ENCODE data around the gene ISOC1.

Gene ISOC1

GRCh38 chr5:129133553-129133952 lies 39.0 kb downstream of the ISOC1 start:
- WGBS, 2 experiments (ENCODE audit: insufficient coverage in 2 of 2), result no CpG with 5 or more reads among the region's 1 CpG
- Histone ChIP-seq H3K4me1 (ENCODE audit: control insufficient read depth, insufficient read depth, low read length, poor library complexity, severe bottlenecking) (no peaks in the 10 kb centered on the region), H3K36me3 (ENCODE audit: control insufficient read depth, insufficient read depth, low read length) (no peaks in the 10 kb centered on the region), H3K4me3 (ENCODE audit: extremely low read depth, insufficient read depth, low read length, poor library complexity, severe bottlenecking) (no peak overlapping the region), H3K9me3 (ENCODE audit: control insufficient read depth, low read length) (no peaks in the 10 kb centered on the region), H3K27ac (ENCODE audit: low read depth, low read length, severe bottlenecking) (no peak overlapping the region)

DNA sequence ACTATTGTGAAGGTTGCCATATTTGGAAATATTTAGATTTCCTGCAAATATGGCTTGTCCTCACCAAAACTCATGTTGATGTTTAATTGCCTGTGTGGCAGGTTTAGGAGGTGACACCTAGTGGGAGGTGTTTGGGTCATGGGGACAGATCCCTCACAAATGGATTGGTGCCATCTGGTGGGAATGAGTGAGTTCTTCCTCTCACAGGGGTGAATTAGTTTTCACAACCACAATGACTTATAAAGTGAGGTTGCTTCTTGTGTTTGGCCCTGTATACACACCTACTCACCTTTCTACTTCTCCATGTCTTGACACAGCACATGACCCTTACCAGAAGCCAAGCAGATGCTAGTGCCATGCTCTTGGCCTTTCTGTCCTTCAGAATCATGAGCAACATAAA lies 41.1 kb downstream of the ISOC1 start:
- no peaks in the 10 kb centered on the region for H3K4me1 ChIP-seq (ENCODE audit: control insufficient read depth, insufficient read depth, low read length, poor library complexity, severe bottlenecking)
- no peak overlapping the region for H3K4me3 ChIP-seq (ENCODE audit: extremely low read depth, insufficient read depth, low read length, poor library complexity, severe bottlenecking)
- H3K36me3 ChIP-seq (ENCODE audit: control insufficient read depth, insufficient read depth, low read length), result no peaks in the 10 kb centered on the region
- H3K27ac ChIP-seq (ENCODE audit: low read depth, low read length, severe bottlenecking), result no peak overlapping the region
- H3K9me3 ChIP-seq (ENCODE audit: control insufficient read depth, low read length), result no peaks in the 10 kb centered on the region

- H3K4me3 ChIP-seq (ENCODE audit: extremely low read depth, insufficient read depth, low read length, poor library complexity, severe bottlenecking), result no peak overlapping the region
- no peaks in the 10 kb centered on the region for H3K36me3 ChIP-seq (ENCODE audit: control insufficient read depth, insufficient read depth, low read length)
- no peak overlapping the region for H3K27ac ChIP-seq (ENCODE audit: low read depth, low read length, severe bottlenecking)
Measured at GRCh38 chr5:129137637-129138036, 43.1 kb downstream of the ISOC1 start.

GRCh38 chr5:129141078-129141477 lies 46.5 kb downstream of the ISOC1 start:
- Histone ChIP-seq H3K4me3 (ENCODE audit: extremely low read depth, insufficient read depth, low read length, poor library complexity, severe bottlenecking) (no peak overlapping the region), H3K27ac (ENCODE audit: low read depth, low read length, severe bottlenecking) (no peak overlapping the region), H3K9me3 (ENCODE audit: control insufficient read depth, low read length) (no peaks in the 10 kb centered on the region), H3K36me3 (ENCODE audit: control insufficient read depth, insufficient read depth, low read length) (no peaks in the 10 kb centered on the region), H3K4me1 (ENCODE audit: control insufficient read depth, insufficient read depth, low read length, poor library complexity, severe bottlenecking) (no peaks in the 10 kb centered on the region)
- 62 to 86% methylated on average over 1 to 3 of the region's 4 CpGs for WGBS, 2 experiments (ENCODE audit: insufficient coverage in 2 of 2)

More at GRCh38 chr5:129137637-129138036, 43.1 kb downstream of the ISOC1 start:
- no peaks in the 10 kb centered on the region for H3K9me3 ChIP-seq (ENCODE audit: control insufficient read depth, low read length)
- H3K4me1 ChIP-seq (ENCODE audit: control insufficient read depth, insufficient read depth, low read length, poor library complexity, severe bottlenecking), result no peaks in the 10 kb centered on the region

DNA sequence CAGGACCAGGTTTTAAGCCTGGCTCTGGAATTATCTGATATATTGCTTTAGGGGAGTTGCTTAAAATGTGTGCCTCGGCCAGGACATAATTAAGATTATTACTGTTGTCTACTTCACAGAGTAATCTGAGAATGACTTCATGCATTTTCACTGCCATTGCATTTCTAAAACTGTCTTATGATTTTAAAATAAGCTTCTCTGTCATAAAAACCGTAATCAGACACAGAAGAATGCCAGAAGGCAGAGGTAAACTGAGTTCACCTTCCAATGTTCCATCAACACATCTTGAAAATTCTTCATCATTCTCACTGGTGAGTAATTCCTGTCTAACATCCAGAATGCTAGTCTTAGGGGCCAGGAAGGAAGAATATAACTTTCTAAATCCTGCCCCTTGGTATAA lies 47.1 kb downstream of the ISOC1 start:
- 80 to 83% methylated on average over 1 of the region's 2 CpGs for WGBS, 2 experiments (ENCODE audit: insufficient coverage in 2 of 2)

GRCh38 chr5:129155876-129156275 lies 61.3 kb downstream of the ISOC1 start:
- Histone ChIP-seq H3K9me3 (ENCODE audit: control insufficient read depth, low read length) (no peaks in the 10 kb centered on the region), H3K4me1 (ENCODE audit: control insufficient read depth, insufficient read depth, low read length, poor library complexity, severe bottlenecking) (no peaks in the 10 kb centered on the region), H3K27ac (ENCODE audit: low read depth, low read length, severe bottlenecking) (no peak overlapping the region), H3K4me3 (ENCODE audit: extremely low read depth, insufficient read depth, low read length, poor library complexity, severe bottlenecking) (no peak overlapping the region), H3K36me3 (ENCODE audit: control insufficient read depth, insufficient read depth, low read length) (no peaks in the 10 kb centered on the region)
- WGBS, 2 experiments (ENCODE audit: insufficient coverage in 2 of 2), result 90 to 100% methylated on average over 1 to 2 of the region's 3 CpGs

More for the DNA sequence above, 47.1 kb downstream of the ISOC1 start:
- H3K36me3 ChIP-seq (ENCODE audit: control insufficient read depth, insufficient read depth, low read length), result no peaks in the 10 kb centered on the region
- H3K9me3 ChIP-seq (ENCODE audit: control insufficient read depth, low read length), result no peaks in the 10 kb centered on the region
- H3K4me1 ChIP-seq (ENCODE audit: control insufficient read depth, insufficient read depth, low read length, poor library complexity, severe bottlenecking), result no peaks in the 10 kb centered on the region
- H3K27ac ChIP-seq (ENCODE audit: low read depth, low read length, severe bottlenecking), result no peak overlapping the region
- no peak overlapping the region for H3K4me3 ChIP-seq (ENCODE audit: extremely low read depth, insufficient read depth, low read length, poor library complexity, severe bottlenecking)

DNA sequence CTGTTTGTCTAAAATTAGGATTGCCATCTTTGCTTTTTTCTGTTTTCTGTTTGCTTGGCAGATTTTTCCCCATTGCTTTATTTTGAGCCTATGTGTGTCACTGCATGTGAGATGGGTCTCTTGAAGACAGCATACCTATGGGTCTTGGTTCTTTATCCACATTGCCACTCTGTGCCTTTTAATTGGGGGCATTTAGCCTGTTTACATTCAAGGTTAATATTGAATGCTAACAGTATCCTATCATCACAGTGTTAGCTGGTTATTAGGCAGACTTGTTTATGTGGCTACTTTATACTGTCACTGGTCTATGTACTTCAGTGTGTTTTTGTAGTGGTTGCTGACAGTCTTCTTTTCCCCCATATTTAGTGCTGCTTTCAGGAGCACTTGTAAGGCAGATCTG lies 67.3 kb downstream of the ISOC1 start:
- Histone ChIP-seq H3K27ac (ENCODE audit: low read depth, low read length, severe bottlenecking) (no peak overlapping the region), H3K4me3 (ENCODE audit: extremely low read depth, insufficient read depth, low read length, poor library complexity, severe bottlenecking) (no peak overlapping the region), H3K36me3 (ENCODE audit: control insufficient read depth, insufficient read depth, low read length) (no peaks in the 10 kb centered on the region), H3K9me3 (ENCODE audit: control insufficient read depth, low read length) (peaks cover 7% of the 10 kb centered on the region), H3K4me1 (ENCODE audit: control insufficient read depth, insufficient read depth, low read length, poor library complexity, severe bottlenecking) (no peaks in the 10 kb centered on the region)
